BLaER1 treated with 17β-estradiol and CSF1 and Interleukin-3, amounts not matched to agents 10 nM and 100 nM (cell line): ENCODE measurements around the gene FOXL1.

Experiments used
- H3K27ac ChIP-seq, 11 experiments: shearing (Covaris generic); formaldehyde crosslinking; 2 replicates each; pipeline ENCODE4 v1.8.1; 2022
- H3K27me3 ChIP-seq, 11 experiments: shearing (Covaris generic); formaldehyde crosslinking; 2 replicates each; pipeline ENCODE4 v1.8.1; 2022
- H3K36me3 ChIP-seq, 11 experiments: shearing (Covaris generic); formaldehyde crosslinking; 2 replicates each; pipeline ENCODE4 v1.8.1; 2022
- H3K4me1 ChIP-seq, 10 experiments: shearing (Covaris generic); formaldehyde crosslinking; 2 replicates each; pipeline ENCODE4 v1.8.1; 2022
- H3K4me2 ChIP-seq, 11 experiments: shearing (Covaris generic); formaldehyde crosslinking; 2 replicates each; pipeline ENCODE4 v1.8.1; 2022
- H3K4me3 ChIP-seq, 10 experiments: shearing (Covaris generic); formaldehyde crosslinking; 2 replicates each; pipeline ENCODE4 v1.8.1; 2022
- H3K9ac ChIP-seq, 11 experiments: shearing (Covaris generic); formaldehyde crosslinking; 2 replicates each; pipeline ENCODE4 v1.8.1; 2022
- H3K9me3 ChIP-seq, 11 experiments: shearing (Covaris generic); formaldehyde crosslinking; replicated peaks in 1 of 11; 2 replicates each; pipeline ENCODE4 v1.8.1; 2022
- H4K20me1 ChIP-seq, 11 experiments: shearing (Covaris generic); formaldehyde crosslinking; 2 replicates each; pipeline ENCODE4 v1.8.1; 2022
- Cebpa-rat ChIP-seq, 11 experiments: shearing (Covaris generic); IDR thresholded peaks; 2 replicates each; pipeline ENCODE4 v1.8.1; 2022

FOXL1 gene

DNA sequence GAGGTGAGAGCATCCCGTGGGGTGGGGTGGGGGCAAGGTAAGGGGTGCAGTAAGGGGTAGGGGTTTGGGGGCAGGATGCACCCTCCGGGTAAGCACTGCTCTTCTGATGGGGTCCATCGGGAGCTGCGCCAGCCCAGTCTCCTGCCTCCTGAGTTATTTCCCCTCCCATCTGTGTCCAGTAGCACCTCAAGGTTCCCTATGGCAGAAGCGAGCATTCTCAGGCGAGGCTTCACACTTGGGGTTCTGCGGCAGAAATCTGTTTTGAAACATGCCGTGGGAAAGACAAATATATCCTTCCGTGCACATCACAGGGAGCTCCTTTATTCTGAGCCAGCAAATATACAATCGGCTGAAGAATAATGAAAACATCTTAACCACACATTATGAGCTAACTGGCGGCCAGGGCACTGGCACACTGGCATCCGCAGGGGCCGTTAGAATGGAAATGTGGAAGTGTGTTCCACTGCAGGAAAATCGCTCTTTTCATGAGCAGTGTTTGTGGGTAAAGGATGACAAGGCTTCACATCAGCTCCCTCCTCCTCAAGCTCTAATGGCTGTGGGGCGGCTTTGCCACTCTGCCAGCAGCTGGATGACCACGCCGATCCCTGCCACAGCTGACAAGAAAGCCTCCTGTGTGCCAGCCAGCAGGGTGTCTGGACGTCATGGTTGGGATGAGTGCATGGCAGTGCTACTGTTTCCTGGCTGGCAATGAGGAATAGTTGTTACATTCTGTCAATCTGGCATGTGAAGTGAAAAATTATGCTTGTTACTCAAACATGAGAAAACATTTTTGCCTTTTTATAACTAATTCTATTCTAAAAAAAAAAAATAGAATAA lies 43.4 kb upstream of the FOXL1 start:
- Histone ChIP-seq H3K9me3 (no peaks in the 10 kb centered on the region), H3K4me3 (no peak overlapping the region), H3K4me1 (no peaks in the 10 kb centered on the region), H3K4me2 (no peak overlapping the region), H3K36me3 (peaks cover 49 to 87% (median 70%) of the 10 kb centered on the region in 11 experiments), H3K27me3 (no peaks in the 10 kb centered on the region), H3K27ac (no peak overlapping the region), H3K9ac (no peak overlapping the region), H4K20me1 (peaks cover 0 to 22% (median 0%) of the 10 kb centered on the region in 11 experiments; a peak in 1 of 22 replicates)
- TF ChIP-seq Cebpa-rat (IDR thresholded peaks at IDR 0.05) = no peak

DNA sequence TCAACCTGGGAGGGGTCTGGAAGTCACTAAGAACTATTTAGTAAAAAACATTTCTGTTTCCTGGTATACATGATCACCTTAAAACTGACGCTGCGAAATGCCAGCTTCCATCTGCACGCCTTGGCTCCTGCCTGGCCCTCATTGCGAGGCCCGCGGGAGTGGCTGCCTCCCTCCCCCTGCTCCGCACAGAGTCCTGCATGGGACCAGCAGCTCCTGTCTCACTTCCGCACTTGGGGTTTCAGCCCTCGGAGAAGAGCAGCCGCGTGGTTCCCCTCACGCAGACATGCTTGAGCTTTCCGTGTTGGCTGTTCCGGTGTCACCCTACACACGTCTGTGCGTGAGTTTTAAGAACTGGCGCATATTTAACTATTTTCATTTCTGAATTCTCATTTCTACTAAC lies 41.7 kb upstream of the FOXL1 start:
- peaks cover 60 to 95% (median 76%) of the 10 kb centered on the region in 11 experiments for H3K36me3 ChIP-seq
- H3K27me3 ChIP-seq = no peaks in the 10 kb centered on the region
- no peak overlapping the region for H3K4me2 ChIP-seq
- peaks cover 0 to 20% (median 0%) of the 10 kb centered on the region in 11 experiments; a peak in 1 of 22 replicates for H4K20me1 ChIP-seq
- TF ChIP-seq Cebpa-rat (IDR thresholded peaks at IDR 0.05) = no peak
- no peak overlapping the region for H3K9ac ChIP-seq
- no peak overlapping the region for H3K27ac ChIP-seq
- no peaks in the 10 kb centered on the region for H3K9me3 ChIP-seq
- no peaks in the 10 kb centered on the region for H3K4me1 ChIP-seq
- H3K4me3 ChIP-seq = no peak overlapping the region

DNA sequence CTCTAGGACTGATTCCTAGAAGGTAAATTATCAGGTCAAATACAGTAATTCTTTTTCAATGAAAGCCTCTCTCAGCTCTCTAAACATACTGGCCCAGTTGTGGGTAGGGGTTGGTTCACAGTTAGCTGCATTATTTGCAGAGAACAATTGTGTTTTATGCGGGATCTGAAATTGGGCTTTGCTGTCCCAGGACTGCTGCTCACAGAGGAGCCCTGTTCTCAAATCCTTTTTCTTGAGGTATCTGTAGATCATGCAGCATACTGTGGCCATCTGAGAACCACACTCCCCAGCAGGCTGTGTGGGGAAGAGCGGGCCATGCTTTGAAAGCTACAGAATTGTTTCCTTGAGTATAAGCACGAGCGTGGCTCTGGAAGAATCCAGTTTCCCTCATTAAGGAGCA lies 40.9 kb upstream of the FOXL1 start:
- H3K27me3 ChIP-seq = no peaks in the 10 kb centered on the region
- H3K27ac ChIP-seq = no peak overlapping the region
- H3K4me1 ChIP-seq = peaks cover 0 to 8% (median 5%) of the 10 kb centered on the region in 10 experiments; a peak in 13 of 20 replicates
- H3K9ac ChIP-seq = no peak overlapping the region
- peaks cover 67 to 95% (median 76%) of the 10 kb centered on the region in 11 experiments for H3K36me3 ChIP-seq
- H4K20me1 ChIP-seq = peaks cover 0 to 13% (median 0%) of the 10 kb centered on the region in 11 experiments; a peak in 4 of 22 replicates
- no peak overlapping the region for H3K4me2 ChIP-seq
- TF ChIP-seq Cebpa-rat (IDR thresholded peaks at IDR 0.05) = no peak
- H3K4me3 ChIP-seq = no peak overlapping the region
- no peaks in the 10 kb centered on the region for H3K9me3 ChIP-seq

DNA sequence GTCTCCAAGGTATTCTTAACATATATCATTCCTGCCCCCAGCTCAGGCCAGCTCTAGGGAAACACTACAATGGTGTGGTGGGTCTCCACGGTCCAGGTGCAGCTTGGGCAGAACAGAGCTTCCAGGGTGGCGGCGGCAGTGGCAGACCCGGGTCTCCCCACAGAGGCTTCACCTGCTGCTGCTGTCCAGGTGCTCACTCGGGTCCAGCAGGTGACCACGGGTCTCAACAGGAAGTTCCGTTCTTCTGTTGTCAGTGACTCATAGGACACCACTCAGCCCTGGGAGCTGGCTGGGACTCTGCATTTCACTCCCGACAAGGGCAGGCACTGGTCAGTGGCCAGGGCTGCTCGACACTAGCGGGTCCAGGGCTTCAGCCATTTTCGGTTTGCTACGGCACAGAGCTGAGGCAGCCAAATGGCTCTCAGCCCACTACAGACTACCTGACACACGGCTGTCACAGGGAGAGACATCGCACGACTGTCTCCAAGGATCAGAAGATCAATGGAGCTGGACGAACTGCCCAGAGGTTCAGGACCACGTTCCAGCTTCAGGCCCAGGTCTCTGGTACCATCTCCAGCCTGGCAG lies 40.1 kb upstream of the FOXL1 start:
- Histone ChIP-seq H3K9ac (no peak overlapping the region), H3K4me3 (no peak overlapping the region), H3K27me3 (no peaks in the 10 kb centered on the region), H3K9me3 (no peaks in the 10 kb centered on the region), H3K27ac (no peak overlapping the region), H3K4me2 (no peak overlapping the region), H3K36me3 (peaks cover 61 to 95% (median 76%) of the 10 kb centered on the region in 11 experiments), H3K4me1 (peaks cover 0 to 16% (median 13%) of the 10 kb centered on the region in 10 experiments; a peak in 15 of 20 replicates), H4K20me1 (peaks cover 0 to 18% (median 7%) of the 10 kb centered on the region in 11 experiments; a peak in 9 of 22 replicates)
- TF ChIP-seq Cebpa-rat (IDR thresholded peaks at IDR 0.05) = no peak

DNA sequence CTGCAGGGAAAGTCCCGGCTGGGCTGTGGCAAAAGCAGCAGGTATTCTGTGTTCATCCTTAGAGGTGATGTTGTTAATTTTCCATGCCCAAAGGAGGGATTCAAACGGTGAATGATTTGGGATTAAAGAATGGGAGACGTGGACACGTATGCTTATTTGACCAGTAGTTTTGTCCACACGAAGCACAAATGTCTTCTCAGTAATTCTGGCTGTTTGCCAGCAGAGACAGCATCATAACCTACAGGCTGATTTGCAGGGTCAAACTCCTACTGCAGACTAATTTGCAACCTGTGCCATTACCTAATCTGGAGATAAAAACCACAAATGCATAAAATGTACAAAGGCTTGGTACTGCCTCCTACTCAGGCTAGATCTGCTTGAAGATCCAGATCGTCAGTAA lies 37.5 kb upstream of the FOXL1 start:
- no peak overlapping the region for H3K27ac ChIP-seq
- no peaks in the 10 kb centered on the region for H3K9me3 ChIP-seq
- H3K27me3 ChIP-seq = no peaks in the 10 kb centered on the region
- H3K4me2 ChIP-seq = no peak overlapping the region
- peaks cover 75 to 100% (median 87%) of the 10 kb centered on the region in 11 experiments for H3K36me3 ChIP-seq
- H3K4me1 ChIP-seq = peaks cover 0 to 26% (median 22%) of the 10 kb centered on the region in 10 experiments; a peak in 16 of 20 replicates
- H3K4me3 ChIP-seq = no peak overlapping the region
- H3K9ac ChIP-seq = no peak overlapping the region
- peaks cover 0 to 35% (median 11%) of the 10 kb centered on the region in 11 experiments; a peak in 10 of 22 replicates for H4K20me1 ChIP-seq
- TF ChIP-seq Cebpa-rat (IDR thresholded peaks at IDR 0.05) = no peak

DNA sequence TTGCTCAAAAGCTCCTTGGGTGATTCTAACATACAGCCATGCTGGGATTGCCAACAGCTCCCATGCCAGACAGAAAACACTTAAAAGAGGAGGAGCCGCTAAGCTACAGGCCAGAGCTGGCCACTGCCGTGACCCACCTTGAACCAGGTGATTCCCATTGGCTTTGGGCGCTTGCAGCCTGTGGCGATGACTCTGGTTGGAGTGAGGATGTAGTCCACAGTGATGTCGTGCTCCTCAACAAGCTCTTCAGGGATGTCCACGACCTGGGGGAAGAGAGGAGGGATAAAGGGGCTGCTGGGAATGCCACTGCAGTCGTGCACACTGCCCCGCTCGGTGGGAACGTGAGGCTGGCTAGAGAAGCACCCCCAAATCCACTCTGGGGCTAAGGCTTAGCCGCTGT lies 36.8 kb upstream of the FOXL1 start:
- Histone ChIP-seq H3K27me3 (no peaks in the 10 kb centered on the region), H3K4me2 (no peak overlapping the region), H3K4me1 (peaks cover 0 to 26% (median 22%) of the 10 kb centered on the region in 10 experiments; a peak in 16 of 20 replicates), H3K27ac (no peak overlapping the region), H3K9ac (no peak overlapping the region), H3K9me3 (no peaks in the 10 kb centered on the region), H4K20me1 (peaks cover 0 to 35% (median 11%) of the 10 kb centered on the region in 11 experiments; a peak in 10 of 22 replicates), H3K36me3 (peaks cover 77 to 100% (median 87%) of the 10 kb centered on the region in 11 experiments), H3K4me3 (no peak overlapping the region)
- no peak for TF ChIP-seq Cebpa-rat (IDR thresholded peaks at IDR 0.05)

DNA sequence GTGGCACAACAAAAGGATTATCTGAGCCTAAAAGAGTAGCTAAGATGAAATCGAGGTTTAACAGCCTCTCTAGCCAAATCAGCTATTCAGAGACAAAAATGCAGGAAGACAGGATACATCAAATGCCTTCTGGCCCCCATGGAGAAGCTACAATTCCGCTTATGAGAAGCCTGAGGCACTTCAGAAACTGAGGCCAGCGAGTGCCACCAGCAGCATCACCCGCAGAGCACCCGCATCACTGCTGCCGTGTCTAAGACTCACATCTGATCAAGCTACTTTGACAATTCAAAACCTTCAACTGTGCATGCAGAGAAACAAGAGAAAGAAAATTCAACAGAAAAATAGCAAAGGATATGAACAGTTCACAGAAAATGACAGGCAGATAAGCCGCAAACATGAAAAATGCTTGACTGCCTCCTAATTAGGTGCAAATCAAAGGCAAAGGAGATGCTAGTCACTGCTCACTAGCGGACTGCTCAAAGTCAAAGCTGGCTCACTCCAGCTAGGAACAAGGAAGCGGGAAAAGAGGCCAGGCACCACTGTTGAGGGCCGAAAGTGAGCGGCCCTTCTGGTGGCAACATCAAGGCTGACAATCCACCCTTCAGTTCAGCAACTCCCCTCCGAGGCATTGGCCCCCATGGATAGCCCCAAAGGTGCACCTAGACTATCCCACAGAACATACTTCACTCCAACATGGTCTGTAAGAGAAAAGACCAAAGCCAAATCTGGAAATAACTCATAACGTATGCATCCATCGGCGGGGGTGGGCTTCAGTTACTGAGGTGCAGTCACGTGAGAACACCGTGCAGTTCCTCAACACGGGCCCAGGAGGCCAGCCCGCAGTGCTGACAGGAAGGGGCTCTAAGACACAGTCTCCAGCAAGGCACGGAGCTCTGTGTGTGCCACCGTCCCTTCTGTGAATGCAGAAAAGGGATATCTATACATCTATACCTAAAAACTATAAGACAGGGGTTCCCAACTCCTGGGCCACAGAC lies 35.3 kb upstream of the FOXL1 start:
- Histone ChIP-seq H3K4me2 (peak overlapping the region in 8 of 11 experiments; percentile 37 to 76 (median 62); a peak in 16 of 22 replicates), H3K9me3 (no peaks in the 10 kb centered on the region), H4K20me1 (peaks cover 0 to 32% (median 11%) of the 10 kb centered on the region in 11 experiments; a peak in 10 of 22 replicates), H3K4me3 (no peak overlapping the region), H3K27me3 (no peaks in the 10 kb centered on the region), H3K9ac (peak overlapping the region in 4 of 11 experiments; percentile 0 to 43 (median 28); a peak in 3 of 22 replicates), H3K4me1 (peaks cover 0 to 26% (median 22%) of the 10 kb centered on the region in 10 experiments; a peak in 16 of 20 replicates), H3K27ac (0 out of 22 replicates have a peak overlapping the region, but pooled peaks of 1 of the 11 experiments have one; percentile 13), H3K36me3 (peaks cover 75 to 100% (median 87%) of the 10 kb centered on the region in 11 experiments)
- TF ChIP-seq Cebpa-rat (IDR thresholded peaks at IDR 0.05) = no peak

DNA sequence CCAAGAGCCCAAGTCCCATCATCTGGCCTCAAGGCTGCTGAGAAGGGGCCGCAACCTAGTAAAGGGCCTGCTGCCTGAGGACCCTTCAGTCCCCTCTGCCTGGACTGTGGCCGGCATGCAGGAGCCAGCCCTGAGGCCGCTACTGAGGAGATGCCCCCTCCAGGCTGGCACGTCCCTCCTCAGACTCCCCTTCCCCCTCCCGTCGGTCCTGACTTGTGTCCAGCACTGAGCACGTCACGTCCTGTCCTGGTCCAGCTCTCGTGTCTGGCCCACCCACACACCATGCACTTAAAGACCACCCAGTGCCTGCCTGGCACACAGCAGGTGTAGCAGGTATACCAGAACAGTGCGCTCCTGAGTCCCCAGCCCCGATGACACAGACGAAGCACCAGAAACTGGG lies 32.9 kb upstream of the FOXL1 start:
- peaks cover 0 to 48% (median 11%) of the 10 kb centered on the region in 11 experiments; a peak in 11 of 22 replicates for H4K20me1 ChIP-seq
- peaks cover 0 to 26% (median 22%) of the 10 kb centered on the region in 10 experiments; a peak in 16 of 20 replicates for H3K4me1 ChIP-seq
- no peaks in the 10 kb centered on the region for H3K27me3 ChIP-seq
- TF ChIP-seq Cebpa-rat (IDR thresholded peaks at IDR 0.05) = no peak
- H3K27ac ChIP-seq = no peak overlapping the region
- H3K36me3 ChIP-seq = peaks cover 64 to 100% (median 87%) of the 10 kb centered on the region in 11 experiments
- H3K9ac ChIP-seq = no peak overlapping the region
- no peak overlapping the region for H3K4me2 ChIP-seq
- no peaks in the 10 kb centered on the region for H3K9me3 ChIP-seq
- no peak overlapping the region for H3K4me3 ChIP-seq
